ENCODE data around the gene CCL7. TPM values are rescaled to one million over a fixed set of nuclear protein-coding genes. Genes with fewer than 3 reads are reported as not detected.

The CCL7 gene
- total RNA-seq, 2 donors from 2014 or later: not detected

DNA sequence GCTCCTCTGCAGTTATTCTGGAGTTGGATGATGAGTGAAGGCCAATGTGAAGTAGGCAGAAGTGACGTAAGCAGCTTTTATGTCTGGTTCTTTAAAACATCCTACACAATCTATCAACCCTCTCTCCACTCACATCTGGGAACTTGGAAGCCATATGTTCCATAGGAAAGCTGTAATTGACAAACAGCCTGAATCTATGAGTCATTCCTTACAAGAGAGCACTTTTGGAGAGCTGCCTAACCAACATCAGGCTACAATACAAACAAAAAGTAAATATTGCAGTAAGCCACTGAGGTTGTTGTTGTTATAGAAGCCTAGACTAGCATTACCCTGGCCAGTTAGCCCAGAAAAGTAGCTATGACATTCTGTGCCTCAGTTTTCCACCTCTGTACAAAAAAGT lies 5.9 kb downstream of the CCL7 start:
- H3K36me3 ChIP-seq: no peaks in the 10 kb centered on the region
- no peak for DNase-seq (ENCODE audit: low spot score)
- no peaks in the 10 kb centered on the region for H3K9me3 ChIP-seq
- no peaks in the 10 kb centered on the region for H3K4me1 ChIP-seq (replicated peaks)
- no peaks in the 10 kb centered on the region for H3K27me3 ChIP-seq (replicated peaks; ENCODE audit: insufficient read depth)
- TF ChIP-seq POLR2AphosphoS5 (IDR thresholded peaks at IDR 0.05): no peak
- TF ChIP-seq, protein P1, sequence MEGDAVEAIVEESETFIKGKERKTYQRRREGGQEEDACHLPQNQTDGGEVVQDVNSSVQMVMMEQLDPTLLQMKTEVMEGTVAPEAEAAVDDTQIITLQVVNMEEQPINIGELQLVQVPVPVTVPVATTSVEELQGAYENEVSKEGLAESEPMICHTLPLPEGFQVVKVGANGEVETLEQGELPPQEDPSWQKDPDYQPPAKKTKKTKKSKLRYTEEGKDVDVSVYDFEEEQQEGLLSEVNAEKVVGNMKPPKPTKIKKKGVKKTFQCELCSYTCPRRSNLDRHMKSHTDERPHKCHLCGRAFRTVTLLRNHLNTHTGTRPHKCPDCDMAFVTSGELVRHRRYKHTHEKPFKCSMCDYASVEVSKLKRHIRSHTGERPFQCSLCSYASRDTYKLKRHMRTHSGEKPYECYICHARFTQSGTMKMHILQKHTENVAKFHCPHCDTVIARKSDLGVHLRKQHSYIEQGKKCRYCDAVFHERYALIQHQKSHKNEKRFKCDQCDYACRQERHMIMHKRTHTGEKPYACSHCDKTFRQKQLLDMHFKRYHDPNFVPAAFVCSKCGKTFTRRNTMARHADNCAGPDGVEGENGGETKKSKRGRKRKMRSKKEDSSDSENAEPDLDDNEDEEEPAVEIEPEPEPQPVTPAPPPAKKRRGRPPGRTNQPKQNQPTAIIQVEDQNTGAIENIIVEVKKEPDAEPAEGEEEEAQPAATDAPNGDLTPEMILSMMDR (IDR thresholded peaks at IDR 0.05): no peak
- TF ChIP-seq POLR2A (IDR thresholded peaks at IDR 0.05): no peak
- intact Hi-C loops (cut with DNase I): no loop called here
- WGBS: 0% methylated on average over 1 of the region's 1 CpG
- H3K4me3 ChIP-seq: no peak overlapping the region
- H3K27ac ChIP-seq: no peak overlapping the region

DNA sequence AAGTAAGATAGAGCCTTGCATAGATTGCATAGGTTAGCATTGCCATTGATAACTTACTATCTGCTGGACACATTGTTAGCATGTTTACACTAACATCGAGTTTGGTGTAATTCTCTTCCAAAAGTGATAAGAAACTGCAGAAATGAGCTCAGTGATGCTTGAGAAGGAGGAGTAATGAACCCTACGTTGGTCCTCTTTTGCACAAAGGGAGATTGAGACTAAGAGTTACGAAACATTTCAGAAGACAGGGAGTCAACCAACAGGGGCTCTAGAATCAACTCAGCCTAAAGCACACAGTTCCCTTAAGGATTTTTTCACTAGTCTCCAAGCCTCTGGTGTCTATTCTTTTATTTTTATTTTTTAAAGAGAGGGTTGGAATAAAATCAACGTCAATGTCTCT lies 6.8 kb downstream of the CCL7 start:
- H3K27ac ChIP-seq: no peak overlapping the region
- H3K4me3 ChIP-seq: no peak overlapping the region
- DNase-seq (ENCODE audit: low spot score): no peak
- 61% methylated on average over 4 of the region's 4 CpGs for WGBS
- no peaks in the 10 kb centered on the region for H3K27me3 ChIP-seq (replicated peaks; ENCODE audit: insufficient read depth)
- H3K4me1 ChIP-seq (replicated peaks): no peaks in the 10 kb centered on the region
- intact Hi-C loops (cut with DNase I): no loop called here
- TF ChIP-seq, protein P1 (IDR thresholded peaks at IDR 0.05): no peak
- TF ChIP-seq POLR2AphosphoS5 (IDR thresholded peaks at IDR 0.05) (no peak), POLR2A (IDR thresholded peaks at IDR 0.05) (no peak)
- H3K36me3 ChIP-seq: no peaks in the 10 kb centered on the region
- no peaks in the 10 kb centered on the region for H3K9me3 ChIP-seq

DNA sequence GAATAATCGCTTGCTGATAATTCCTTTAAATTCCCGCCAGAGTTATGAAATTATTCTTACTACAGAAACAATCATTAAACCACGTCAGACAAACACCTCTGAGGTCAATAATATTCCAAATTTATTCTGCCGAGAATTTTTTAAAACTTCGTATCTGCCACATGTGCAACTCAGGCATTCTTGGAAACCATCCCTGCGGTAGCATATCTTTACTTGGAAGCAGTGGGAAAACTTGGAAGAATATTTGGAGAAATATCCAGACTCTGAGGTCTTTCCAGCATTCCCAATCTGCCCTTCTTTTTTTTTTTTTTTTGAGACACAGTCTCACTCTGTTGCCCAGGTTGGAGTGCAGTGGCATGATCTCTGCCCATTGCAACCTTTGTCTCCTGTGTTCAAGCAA lies 13.6 kb downstream of the CCL7 start:
- H3K4me3 ChIP-seq: no peak overlapping the region
- TF ChIP-seq POLR2AphosphoS5 (IDR thresholded peaks at IDR 0.05) (no peak), POLR2A (IDR thresholded peaks at IDR 0.05) (no peak)
- TF ChIP-seq, protein P1 (IDR thresholded peaks at IDR 0.05): no peak
- DNase-seq (ENCODE audit: low spot score): no peak
- H3K27me3 ChIP-seq (replicated peaks; ENCODE audit: insufficient read depth): no peaks in the 10 kb centered on the region
- no peaks in the 10 kb centered on the region for H3K4me1 ChIP-seq (replicated peaks)
- no peaks in the 10 kb centered on the region for H3K9me3 ChIP-seq
- 82% methylated on average over 6 of the region's 6 CpGs for WGBS
- no peaks in the 10 kb centered on the region for H3K36me3 ChIP-seq
- H3K27ac ChIP-seq: no peak overlapping the region
- intact Hi-C loops (cut with DNase I): no loop called here

DNA sequence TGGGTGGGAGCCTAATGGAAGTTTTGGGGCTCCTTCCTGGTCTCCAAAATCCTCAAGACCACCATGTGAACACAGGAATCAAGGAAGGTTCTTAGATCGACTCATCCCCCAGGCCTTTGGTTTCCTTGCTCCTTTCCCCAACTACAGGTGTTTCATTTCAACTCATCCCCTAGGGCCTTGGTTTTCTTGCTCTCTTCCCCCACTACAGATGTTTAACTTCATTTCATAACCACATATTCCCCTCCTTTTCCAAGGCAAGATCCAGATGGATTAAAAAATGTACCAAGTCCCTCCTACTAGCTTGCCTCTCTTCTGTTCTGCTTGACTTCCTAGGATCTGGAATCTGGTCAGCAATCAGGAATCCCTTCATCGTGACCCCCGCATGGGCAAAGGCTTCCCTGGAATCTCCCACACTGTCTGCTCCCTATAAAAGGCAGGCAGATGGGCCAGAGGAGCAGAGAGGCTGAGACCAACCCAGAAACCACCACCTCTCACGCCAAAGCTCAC lies 15.3 kb downstream of the CCL7 start, which contains the start of gene CCL11:
CCL11 (plus strand) TSS at position 457 of the 507 bp plus-strand sequence. CDS start 67 bp downstream, outside the sequence.
- Histone ChIP-seq H3K36me3 (no peaks in the 10 kb centered on the region), H3K4me1 (replicated peaks) (no peaks in the 10 kb centered on the region), H3K4me3 (no peak within 1 kb of the TSS), H3K27me3 (replicated peaks; ENCODE audit: insufficient read depth) (no peaks in the 10 kb centered on the region), H3K9me3 (no peaks in the 10 kb centered on the region), H3K27ac (no peak within 1 kb of the TSS)
- intact Hi-C loops (cut with DNase I): no loop called here
- TF ChIP-seq POLR2A (IDR thresholded peaks at IDR 0.05): no peak
- DNase-seq (ENCODE audit: low spot score): no peak
- 64% methylated on average over 4 of the region's 4 CpGs for WGBS

DNA sequence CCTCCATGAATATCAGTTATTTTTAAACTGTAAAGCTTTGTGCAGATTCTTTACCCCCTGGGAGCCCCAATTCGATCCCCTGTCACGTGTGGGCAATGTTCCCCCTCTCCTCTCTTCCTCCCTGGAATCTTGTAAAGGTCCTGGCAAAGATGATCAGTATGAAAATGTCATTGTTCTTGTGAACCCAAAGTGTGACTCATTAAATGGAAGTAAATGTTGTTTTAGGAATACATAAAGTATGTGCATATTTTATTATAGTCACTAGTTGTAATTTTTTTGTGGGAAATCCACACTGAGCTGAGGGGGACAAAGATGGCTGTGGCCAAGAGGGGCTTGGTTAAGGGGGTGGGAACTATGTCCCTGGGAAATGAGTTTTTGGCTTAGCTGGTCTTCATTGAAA lies 17.9 kb downstream of the CCL7 start:
- Histone ChIP-seq H3K36me3 (no peaks in the 10 kb centered on the region), H3K27ac (no peak overlapping the region), H3K27me3 (replicated peaks; ENCODE audit: insufficient read depth) (no peaks in the 10 kb centered on the region), H3K4me3 (no peak overlapping the region), H3K9me3 (no peaks in the 10 kb centered on the region), H3K4me1 (replicated peaks) (no peaks in the 10 kb centered on the region)
- intact Hi-C loops (cut with DNase I): no loop called here
- WGBS: 18% methylated on average over 2 of the region's 2 CpGs
- no peak for DNase-seq (ENCODE audit: low spot score)
- TF ChIP-seq, protein P1 (IDR thresholded peaks at IDR 0.05): no peak
- no peak for TF ChIP-seq POLR2AphosphoS5 (IDR thresholded peaks at IDR 0.05)
- TF ChIP-seq POLR2A (IDR thresholded peaks at IDR 0.05): no peak
